ENCODE measurements around the gene OTX1. TPM values are rescaled to one million over a fixed set of nuclear protein-coding genes. Genes with fewer than 3 reads are reported as not detected.
A peak's percentile ranks its signal among the peaks of the same experiment; 100 is the strongest.

The OTX1 gene
- total RNA-seq, 1 experiment from 2014 or later = 0.90 TPM

DNA sequence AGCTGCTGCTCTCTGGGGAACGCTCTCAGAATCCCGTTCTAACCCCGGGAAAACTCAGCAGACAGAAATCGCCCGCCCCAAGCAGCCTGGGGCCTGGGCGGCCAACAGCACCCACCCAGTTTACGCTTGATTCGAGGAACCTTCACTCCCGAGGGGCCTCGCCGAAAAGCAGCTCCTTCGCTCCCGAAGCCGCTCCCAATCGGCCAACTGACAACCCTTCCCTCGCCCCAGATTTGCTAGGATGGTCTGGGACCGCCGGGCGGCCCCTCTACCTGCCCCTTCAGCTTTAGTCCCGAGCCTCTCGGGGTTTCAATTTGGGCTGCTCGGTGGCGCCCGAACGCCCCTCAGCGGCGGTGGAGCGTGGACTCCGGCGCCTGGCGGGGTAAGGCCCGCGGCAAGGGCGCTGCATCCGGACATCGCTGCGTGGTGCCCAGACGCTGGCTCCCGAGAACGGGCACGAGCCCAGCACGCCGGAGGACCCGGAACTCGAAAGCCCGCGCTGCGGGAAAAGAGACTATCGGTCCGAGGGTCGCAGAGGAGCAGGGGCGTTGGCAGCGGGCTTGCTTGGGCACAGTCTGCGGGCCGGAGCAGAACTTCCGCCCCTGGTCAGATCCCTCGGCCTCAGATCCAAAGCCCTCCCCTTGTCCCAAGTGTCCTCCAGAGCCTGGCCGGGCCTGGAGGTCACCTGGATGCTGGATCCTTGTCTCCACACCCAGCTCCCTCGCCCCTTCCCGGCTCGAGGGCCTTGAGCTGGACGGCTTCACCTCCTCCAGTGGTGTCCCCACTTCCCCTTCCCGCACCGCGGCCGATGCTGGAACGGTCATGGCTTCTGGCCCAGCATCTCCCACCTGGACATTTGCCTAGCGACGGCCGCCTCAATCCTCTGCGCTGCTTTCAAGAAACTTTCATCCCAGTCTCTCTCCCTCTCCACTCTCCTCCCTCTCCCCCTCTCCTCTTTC, 3.0 kb upstream of the OTX1 start (continued):
- peak; percentile 44; the same call in 1 of the 2 replicates for TF ChIP-seq ZNF281 (CRISPR knock-in tag; IDR thresholded peaks at IDR 0.05)
- TF ChIP-seq, protein P1, sequence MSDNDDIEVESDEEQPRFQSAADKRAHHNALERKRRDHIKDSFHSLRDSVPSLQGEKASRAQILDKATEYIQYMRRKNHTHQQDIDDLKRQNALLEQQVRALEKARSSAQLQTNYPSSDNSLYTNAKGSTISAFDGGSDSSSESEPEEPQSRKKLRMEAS (CRISPR knock-in tag; IDR thresholded peaks at IDR 0.05) = peak; percentile 76
- peak; percentile 45; the same call in 1 of the 2 replicates for TF ChIP-seq ZBTB21 (CRISPR knock-in tag; IDR thresholded peaks at IDR 0.05; ENCODE audit: borderline replicate concordance)
- no peak for TF ChIP-seq E2F1 (CRISPR knock-in tag; IDR thresholded peaks at IDR 0.05)
- 0 out of 2 replicates have a peak, but pooled peaks have one; percentile 54 for TF ChIP-seq SMAD4 (CRISPR knock-in tag; IDR thresholded peaks at IDR 0.05)
- TF ChIP-seq, protein P2, sequence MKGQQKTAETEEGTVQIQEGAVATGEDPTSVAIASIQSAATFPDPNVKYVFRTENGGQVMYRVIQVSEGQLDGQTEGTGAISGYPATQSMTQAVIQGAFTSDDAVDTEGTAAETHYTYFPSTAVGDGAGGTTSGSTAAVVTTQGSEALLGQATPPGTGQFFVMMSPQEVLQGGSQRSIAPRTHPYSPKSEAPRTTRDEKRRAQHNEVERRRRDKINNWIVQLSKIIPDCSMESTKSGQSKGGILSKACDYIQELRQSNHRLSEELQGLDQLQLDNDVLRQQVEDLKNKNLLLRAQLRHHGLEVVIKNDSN (CRISPR knock-in tag; IDR thresholded peaks at IDR 0.05) = peak; percentile 45; the same call in 1 of the 2 replicates
- no peak for TF ChIP-seq PRRX2 (CRISPR knock-in tag; IDR thresholded peaks at IDR 0.05)
- TF ChIP-seq, protein P3, sequence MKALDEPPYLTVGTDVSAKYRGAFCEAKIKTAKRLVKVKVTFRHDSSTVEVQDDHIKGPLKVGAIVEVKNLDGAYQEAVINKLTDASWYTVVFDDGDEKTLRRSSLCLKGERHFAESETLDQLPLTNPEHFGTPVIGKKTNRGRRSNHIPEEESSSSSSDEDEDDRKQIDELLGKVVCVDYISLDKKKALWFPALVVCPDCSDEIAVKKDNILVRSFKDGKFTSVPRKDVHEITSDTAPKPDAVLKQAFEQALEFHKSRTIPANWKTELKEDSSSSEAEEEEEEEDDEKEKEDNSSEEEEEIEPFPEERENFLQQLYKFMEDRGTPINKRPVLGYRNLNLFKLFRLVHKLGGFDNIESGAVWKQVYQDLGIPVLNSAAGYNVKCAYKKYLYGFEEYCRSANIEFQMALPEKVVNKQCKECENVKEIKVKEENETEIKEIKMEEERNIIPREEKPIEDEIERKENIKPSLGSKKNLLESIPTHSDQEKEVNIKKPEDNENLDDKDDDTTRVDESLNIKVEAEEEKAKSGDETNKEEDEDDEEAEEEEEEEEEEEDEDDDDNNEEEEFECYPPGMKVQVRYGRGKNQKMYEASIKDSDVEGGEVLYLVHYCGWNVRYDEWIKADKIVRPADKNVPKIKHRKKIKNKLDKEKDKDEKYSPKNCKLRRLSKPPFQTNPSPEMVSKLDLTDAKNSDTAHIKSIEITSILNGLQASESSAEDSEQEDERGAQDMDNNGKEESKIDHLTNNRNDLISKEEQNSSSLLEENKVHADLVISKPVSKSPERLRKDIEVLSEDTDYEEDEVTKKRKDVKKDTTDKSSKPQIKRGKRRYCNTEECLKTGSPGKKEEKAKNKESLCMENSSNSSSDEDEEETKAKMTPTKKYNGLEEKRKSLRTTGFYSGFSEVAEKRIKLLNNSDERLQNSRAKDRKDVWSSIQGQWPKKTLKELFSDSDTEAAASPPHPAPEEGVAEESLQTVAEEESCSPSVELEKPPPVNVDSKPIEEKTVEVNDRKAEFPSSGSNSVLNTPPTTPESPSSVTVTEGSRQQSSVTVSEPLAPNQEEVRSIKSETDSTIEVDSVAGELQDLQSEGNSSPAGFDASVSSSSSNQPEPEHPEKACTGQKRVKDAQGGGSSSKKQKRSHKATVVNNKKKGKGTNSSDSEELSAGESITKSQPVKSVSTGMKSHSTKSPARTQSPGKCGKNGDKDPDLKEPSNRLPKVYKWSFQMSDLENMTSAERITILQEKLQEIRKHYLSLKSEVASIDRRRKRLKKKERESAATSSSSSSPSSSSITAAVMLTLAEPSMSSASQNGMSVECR (CRISPR knock-in tag; IDR thresholded peaks at IDR 0.05; ENCODE audit: borderline replicate concordance) = peak; percentile 79; the same call in 1 of the 2 replicates
- TF ChIP-seq AR (CRISPR knock-in tag; IDR thresholded peaks at IDR 0.05) = no peak
- no peak for TF ChIP-seq MYBL2 (CRISPR knock-in tag; IDR thresholded peaks at IDR 0.05)
- no peak for TF ChIP-seq KAT7 (CRISPR knock-in tag; IDR thresholded peaks at IDR 0.05; ENCODE audit: borderline replicate concordance)
- TF ChIP-seq CREM (CRISPR knock-in tag; IDR thresholded peaks at IDR 0.05) = no peak
- no peak for TF ChIP-seq ZBTB43 (CRISPR knock-in tag; IDR thresholded peaks at IDR 0.05)
- no peak for TF ChIP-seq ZNF121 (CRISPR knock-in tag; IDR thresholded peaks at IDR 0.05)
- no peak for TF ChIP-seq EMX1 (CRISPR knock-in tag; IDR thresholded peaks at IDR 0.05)
- TF ChIP-seq, protein P4, sequence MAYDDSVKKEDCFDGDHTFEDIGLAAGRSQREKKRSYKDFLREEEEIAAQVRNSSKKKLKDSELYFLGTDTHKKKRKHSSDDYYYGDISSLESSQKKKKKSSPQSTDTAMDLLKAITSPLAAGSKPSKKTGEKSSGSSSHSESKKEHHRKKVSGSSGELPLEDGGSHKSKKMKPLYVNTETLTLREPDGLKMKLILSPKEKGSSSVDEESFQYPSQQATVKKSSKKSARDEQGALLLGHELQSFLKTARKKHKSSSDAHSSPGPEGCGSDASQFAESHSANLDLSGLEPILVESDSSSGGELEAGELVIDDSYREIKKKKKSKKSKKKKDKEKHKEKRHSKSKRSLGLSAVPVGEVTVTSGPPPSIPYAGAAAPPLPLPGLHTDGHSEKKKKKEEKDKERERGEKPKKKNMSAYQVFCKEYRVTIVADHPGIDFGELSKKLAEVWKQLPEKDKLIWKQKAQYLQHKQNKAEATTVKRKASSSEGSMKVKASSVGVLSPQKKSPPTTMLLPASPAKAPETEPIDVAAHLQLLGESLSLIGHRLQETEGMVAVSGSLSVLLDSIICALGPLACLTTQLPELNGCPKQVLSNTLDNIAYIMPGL (CRISPR knock-in tag; IDR thresholded peaks at IDR 0.05) = 0 out of 2 replicates have a peak, but pooled peaks have one; percentile 44
- peak; percentile 51; the same call in 1 of the 2 replicates for TF ChIP-seq TEAD1 (CRISPR knock-in tag; IDR thresholded peaks at IDR 0.05)
- TF ChIP-seq FOXP1 (CRISPR knock-in tag; IDR thresholded peaks at IDR 0.05; ENCODE audit: borderline replicate concordance) = peak; percentile 69; the same call in 1 of the 2 replicates
- TF ChIP-seq TP53 (CRISPR knock-in tag; IDR thresholded peaks at IDR 0.05) = peak; percentile 53; the same call in 1 of the 2 replicates

All from WTC11 (cell line).